IMR-90 (cell line): ENCODE measurements around the gene DNAJC13. TPM values are rescaled to one million over a fixed set of nuclear protein-coding genes. Genes with fewer than 3 reads are reported as not detected.

Experiments used
- ATAC-seq: fragments of 200-7000 bp; cut with Tn5 transposase; 2 replicates; pipeline ENCODE4 v1.9.1; 2020; ENCODE audit warnings: low read depth, mild to moderate bottlenecking, moderate library complexity
- BruUV-seq: library from RNA; stranded (reverse); fragments of 400-500 nt; replicated peaks from 2 replicates; lab custom pipeline; 2021; lab: Mats Ljungman, UMichigan
- CTCF ChIA-PET: fragments of 300-600 bp; formaldehyde crosslinking; extraction: SDS; loops from one replicate; lab custom pipeline; 2021; ENCODE audit warnings: antibody characterized with exemption; lab: Yijun Ruan, JAX
- POLR2A ChIA-PET: fragments of 300-600 bp; sonication (Branson Sonifier 250); formaldehyde crosslinking; loops from one replicate; lab custom pipeline; 2022; ENCODE audit warnings: antibody characterized with exemption; ENCODE audit not compliant: unreplicated experiment; lab: Charles Lee
- DNase-seq: peaks from one replicate; pipeline ENCODE4 v3.0.0; 2013
- H2AFZ ChIP-seq: replicated peaks from 2 replicates; pipeline ENCODE3; 2013; ENCODE audit warnings: low read length, mild to moderate bottlenecking; ENCODE audit not compliant: poor library complexity
- H2AK5ac ChIP-seq: 2 replicates; pipeline ENCODE4 v1.6.1; 2013; ENCODE audit warnings: low read depth, low read length, inconsistent platforms
- H2AK9ac ChIP-seq: replicated peaks from 2 replicates; pipeline ENCODE3; 2013; ENCODE audit warnings: mild to moderate bottlenecking, low read depth, low read length, moderate library complexity; ENCODE audit not compliant: poor library complexity
- H2BK120ac ChIP-seq: 2 replicates; pipeline ENCODE4 v1.6.1; 2013; ENCODE audit warnings: low read depth, low read length, inconsistent platforms
- H2BK15ac ChIP-seq: 3 replicates; pipeline ENCODE4 v1.6.1; 2013; ENCODE audit warnings: low read depth, low read length, inconsistent platforms
- H2BK20ac ChIP-seq: 2 replicates; pipeline ENCODE4 v1.6.1; 2013; ENCODE audit warnings: low read depth, mild to moderate bottlenecking, inconsistent platforms, low read length, moderate library complexity
- H2BK5ac ChIP-seq: 2 replicates; pipeline ENCODE4 v1.6.1; 2013; ENCODE audit warnings: mild to moderate bottlenecking, low read depth, low read length, inconsistent platforms; ENCODE audit not compliant: poor library complexity, severe bottlenecking
- H3K14ac ChIP-seq: replicated peaks from 2 replicates; pipeline ENCODE4 v1.6.1; 2013; ENCODE audit warnings: low read depth, low read length, inconsistent platforms
- H3K18ac ChIP-seq: 2 replicates; pipeline ENCODE4 v1.6.1; 2013; ENCODE audit warnings: low read depth, low read length, control low read depth
- H3K23ac ChIP-seq: 2 replicates; pipeline ENCODE4 v1.6.1; 2013; ENCODE audit warnings: low read depth, low read length, inconsistent platforms
- H3K27ac ChIP-seq: 2 replicates; pipeline ENCODE4 v1.5.1; 2013; ENCODE audit warnings: mild to moderate bottlenecking, control low read depth, low read length; ENCODE audit not compliant: insufficient read depth
- H3K27me3 ChIP-seq: 2 replicates; pipeline ENCODE4 v1.6.1; 2013; ENCODE audit warnings: low read length; ENCODE audit not compliant: control insufficient read depth, insufficient read depth
- H3K36me3 ChIP-seq: 2 replicates; pipeline ENCODE4 v1.6.1; 2013; ENCODE audit warnings: low read length, mixed read lengths; ENCODE audit not compliant: control insufficient read depth, insufficient read depth
- H3K4ac ChIP-seq: 2 replicates; pipeline ENCODE4 v1.6.1; 2013; ENCODE audit warnings: low read depth, low read length, inconsistent platforms
- H3K4me1 ChIP-seq: 2 replicates; pipeline ENCODE4 v1.6.1; 2013; ENCODE audit warnings: low read length, mixed read lengths; ENCODE audit not compliant: control insufficient read depth, insufficient read depth
- H3K4me2 ChIP-seq: 2 replicates; pipeline ENCODE4 v1.6.1; 2013; ENCODE audit warnings: low read depth, mild to moderate bottlenecking, control low read depth, low read length, moderate library complexity
- H3K4me3 ChIP-seq: 2 replicates; pipeline ENCODE4 v1.5.1; 2013; ENCODE audit warnings: low read depth, mild to moderate bottlenecking, control low read depth, low read length, moderate library complexity; ENCODE audit not compliant: insufficient read depth
- H3K56ac ChIP-seq: 2 replicates; pipeline ENCODE4 v1.6.1; 2013; ENCODE audit warnings: low read length, inconsistent platforms; ENCODE audit not compliant: insufficient read depth; ENCODE audit errors: extremely low read depth
- H3K79me1 ChIP-seq, 2 experiments: 2 replicates each; pipeline ENCODE4 v1.6.1; 2013; ENCODE audit warnings: low read length in 2 of 2, inconsistent platforms in 1 of 2, low read depth in 1 of 2
- H3K9ac ChIP-seq: 2 replicates; pipeline ENCODE4 v1.6.1; 2013; ENCODE audit warnings: low read depth, low read length, control low read depth
- H3K9me1 ChIP-seq: 2 replicates; pipeline ENCODE4 v1.6.1; 2013; ENCODE audit warnings: low read length, inconsistent platforms; ENCODE audit not compliant: insufficient read depth
- H3K9me3 ChIP-seq: 2 replicates; pipeline ENCODE4 v1.6.1; 2013; ENCODE audit warnings: low read length; ENCODE audit not compliant: control insufficient read depth, insufficient read depth
- H4K20me1 ChIP-seq: 2 replicates; pipeline ENCODE4 v1.6.1; 2013; ENCODE audit warnings: low read length, inconsistent platforms; ENCODE audit not compliant: insufficient read depth
- H4K5ac ChIP-seq: 2 replicates; pipeline ENCODE4 v1.6.1; 2013; ENCODE audit warnings: mild to moderate bottlenecking, low read depth, low read length, control low read depth
- H4K8ac ChIP-seq, 2 experiments: 2 replicates each; pipeline ENCODE4 v1.6.1; 2013; ENCODE audit warnings: low read depth in 2 of 2, low read length in 2 of 2, control low read depth in 1 of 2, inconsistent platforms in 1 of 2
- H4K91ac ChIP-seq: 2 replicates; pipeline ENCODE4 v1.6.1; 2013; ENCODE audit warnings: low read depth, low read length, inconsistent platforms; ENCODE audit not compliant: insufficient read depth
- BHLHE40 ChIP-seq: fragments of 150-350 bp; IDR thresholded peaks from 2 replicates; pipeline ENCODE4 v1.6.1; 2016; ENCODE audit warnings: mild to moderate bottlenecking, low read depth, low read length
- CEBPB ChIP-seq: IDR thresholded peaks from 2 replicates; pipeline ENCODE4 v1.6.1; 2012; ENCODE audit warnings: low read depth, low read length, improper control_type of control experiment
- CTCF ChIP-seq: conservative IDR thresholded peaks from 2 replicates; pipeline ENCODE4 v1.5.1; 2012; ENCODE audit warnings: mild to moderate bottlenecking, low read depth, low read length, improper control_type of control experiment
- ELK1 ChIP-seq: fragments of 150-350 bp; IDR thresholded peaks from 2 replicates; pipeline ENCODE4 v1.6.1; 2016; ENCODE audit warnings: low read depth, mild to moderate bottlenecking, low read length, moderate library complexity, borderline replicate concordance
- FOS ChIP-seq: fragments of 150-350 bp; IDR thresholded peaks from 2 replicates; pipeline ENCODE4 v1.6.1; 2016; ENCODE audit warnings: low read depth, low read length
- MAFK ChIP-seq: IDR thresholded peaks from 2 replicates; pipeline ENCODE4 v1.6.1; 2012; ENCODE audit warnings: low read depth, low read length, improper control_type of control experiment
- MXI1 ChIP-seq: IDR thresholded peaks from 2 replicates; pipeline ENCODE4 v1.6.1; 2012; ENCODE audit warnings: low read depth, mild to moderate bottlenecking, low read length, moderate library complexity, borderline replicate concordance
- RAD21 ChIP-seq: IDR thresholded peaks from 2 replicates; pipeline ENCODE4 v1.6.1; 2012; ENCODE audit warnings: low read length, improper control_type of control experiment
- RFX5 ChIP-seq: IDR thresholded peaks from 2 replicates; pipeline ENCODE4 v1.8.0; 2012; ENCODE audit warnings: low read depth, mild to moderate bottlenecking, low read length, moderate library complexity
- SMC3 ChIP-seq: fragments of 150-350 bp; IDR thresholded peaks from 2 replicates; pipeline ENCODE4 v1.6.1; 2016; ENCODE audit warnings: low read depth, mild to moderate bottlenecking, antibody characterized with exemption, low read length, moderate library complexity
- USF2 ChIP-seq: fragments of 150-350 bp; IDR thresholded peaks from 2 replicates; pipeline ENCODE4 v1.6.1; 2017; ENCODE audit warnings: mild to moderate bottlenecking, antibody characterized with exemption, low read length, low read depth
- WGBS, 2 experiments: methylation state at CpG; one replicate each; pipeline versions ENCODE4 v1.1.5 to v1.1.7; 2013; ENCODE audit warnings: missing lambda C conversion rate in 2 of 2; ENCODE audit not compliant: insufficient read length in 1 of 2; ENCODE audit errors: extremely low coverage in 2 of 2; 5-methylcytosine and 5-hydroxymethylcytosine counted together
- dilution Hi-C: fragments of 300-500 bp; cut with HindIII; formaldehyde crosslinking; loops from one replicate; pipeline ENCODE4 v1.14.3; 2018; ENCODE audit warnings: low sequenced_read_pairs; ENCODE audit not compliant: unreplicated experiment
- in situ Hi-C: fragments of 300-500 bp; cut with MboI; formaldehyde crosslinking; loops from 3 replicates; pipeline ENCODE4 v1.14.3; 2019; ENCODE audit warnings: low sequenced_read_pairs, inconsistent platforms, mixed read lengths
- intact Hi-C: fragments of 100-400 bp; cut with micrococcal nuclease; formaldehyde crosslinking; loops from 2 replicates; pipeline ENCODE4 v1.10.0; 2022
- polyA plus RNA-seq, 3 experiments: library from polyadenylated mRNA; depleted of rRNA; stranded (reverse); fragments of >200 nt; gene quantifications; 2 replicates each; pipeline ENCODE4 v1.2.3, GENCODE V29; 2012; ENCODE audit warnings: low replicate concordance in 1 of 3
- total RNA-seq: library from RNA; depleted of rRNA; stranded (reverse); fragments of >200 nt; gene quantifications from 2 replicates; pipeline ENCODE4 v1.2.3, GENCODE V29; 2012

DNAJC13 gene
- total and polyA plus RNA-seq, 2 of the 4 experiments (the other 2 are of a cell fraction): 16.4 to 48.6 TPM

- BruUV-seq: no TSS peak
- Histone ChIP-seq H3K27ac (peak overlapping the region; percentile 98), H2AK9ac (peak overlapping the region; percentile 70), H3K23ac (peak overlapping the region; percentile 91), H3K14ac (peak overlapping the region; percentile 91), H4K20me1 (no peaks in the 10 kb centered on the region), H3K18ac (peak overlapping the region; percentile 96), H2BK120ac (peak overlapping the region; percentile 96), H2BK5ac (peak overlapping the region; percentile 96), H3K27me3 (no peaks in the 10 kb centered on the region), H4K5ac (peak overlapping the region; percentile 92), H2AFZ (no peak overlapping the region), H3K79me1 (peaks cover 13 to 36% of the 10 kb centered on the region in 2 experiments; a peak in 3 of 4 replicates), H2AK5ac (peak overlapping the region; percentile 82), H3K4me3 (no peak overlapping the region), H3K4me1 (peaks cover 25% of the 10 kb centered on the region), H3K4ac (peak overlapping the region; percentile 97), H3K9me1 (peaks cover 25% of the 10 kb centered on the region), H3K36me3 (peaks cover 10% of the 10 kb centered on the region), H4K91ac (peak overlapping the region; percentile 96), H4K8ac (peak overlapping the region; percentile 73 to 96), H3K9me3 (no peaks in the 10 kb centered on the region), H3K9ac (peak overlapping the region; percentile 50), H3K4me2 (peak overlapping the region; percentile 65), H2BK15ac (peak overlapping the region; percentile 89), H2BK20ac (peak overlapping the region; percentile 94), H3K56ac (peak overlapping the region; percentile 75)
- DNase-seq: peak; percentile 97
- peak; percentile 89 for ATAC-seq
- in situ Hi-C loops: loop anchor here (5.0 kb wide), 1 partner anchor 104 kb away; no protein-coding TSS in a partner anchor
- POLR2A ChIA-PET: no interaction called here
- CTCF ChIA-PET: interaction anchor here (0.7 to 1.3 kb wide), 3 partner anchors 84 to 99 kb away, joined by 3 to 5 read pairs (median 4); no protein-coding TSS in a partner anchor
- intact Hi-C loops: loop anchor here (5.0 kb wide), 1 partner anchor 49 kb away; no protein-coding TSS in a partner anchor
- dilution Hi-C loops: loop anchor here (25.0 kb wide), 1 partner anchor 94 kb away; no protein-coding TSS in a partner anchor
- TF ChIP-seq RAD21 (no peak), RFX5 (no peak), ELK1 (no peak), BHLHE40 (0 out of 2 replicates have a peak, but pooled peaks have one; percentile 33), MXI1 (no peak), CTCF (no peak), FOS (peak; percentile 91), MAFK (peak; percentile 15; the same call in 1 of the 2 replicates), CEBPB (no peak; the same call in 1 of the 2 replicates), USF2 (no peak), SMC3 (no peak)
- no CpG with 5 or more reads among the region's 2 CpGs for WGBS, 2 experiments
These were observed 125.9 kb downstream of the DNAJC13 start for GRCh38 chr3:132543011-132543739.
